Measurements from ENCODE around the gene ZNF599. TPM values are rescaled to one million over a fixed set of nuclear protein-coding genes. Genes with fewer than 3 reads are reported as not detected.

Gene ZNF599
- total and polyA plus RNA-seq, 2 of the 13 experiments (the other 11 are each of a cell fraction or from before 2014, with no cell fraction given): 5.8 to 7.3 TPM

- TF ChIP-seq CSRNP1 (CRISPR knock-in tag; IDR thresholded peaks at IDR 0.05) (peak; percentile 14; the same call in 1 of the 2 replicates), ZNF740 (CRISPR knock-in tag; IDR thresholded peaks at IDR 0.05) (no peak), ZNF331 (CRISPR knock-in tag; IDR thresholded peaks at IDR 0.05) (peak; percentile 52; the same call in 1 of the 2 replicates), ZNF629 (CRISPR knock-in tag; conservative IDR thresholded peaks at IDR 0.05) (0 out of 2 replicates have a peak, but pooled peaks have one; percentile 34), ZNF619 (CRISPR knock-in tag; IDR thresholded peaks at IDR 0.05) (no peak), SNAI1 (CRISPR knock-in tag; IDR thresholded peaks at IDR 0.05; ENCODE audit: borderline replicate concordance) (0 out of 2 replicates have a peak, but pooled peaks have one; percentile 18), KAT2B (IDR thresholded peaks at IDR 0.05; ENCODE audit: borderline replicate concordance, low read depth, low read length) (no peak), CBX5 (CRISPR knock-in tag; IDR thresholded peaks at IDR 0.05; ENCODE audit: borderline replicate concordance) (no peak), ZNF260 (CRISPR knock-in tag; IDR thresholded peaks at IDR 0.05; ENCODE audit: borderline replicate concordance, low read depth) (no peak), MYC (CRISPR knock-in tag; IDR thresholded peaks at IDR 0.05; ENCODE audit: borderline replicate concordance) (peak; percentile 77), MTERF4 (CRISPR knock-in tag; IDR thresholded peaks at IDR 0.05) (peak; percentile 73; the same call in 1 of the 2 replicates), HDAC1 (CRISPR knock-in tag; IDR thresholded peaks at IDR 0.05) (peak; percentile 70), ZNF775 (CRISPR knock-in tag; IDR thresholded peaks at IDR 0.05; ENCODE audit: borderline replicate concordance) (no peak), ZNF333 (CRISPR knock-in tag; IDR thresholded peaks at IDR 0.05; ENCODE audit: borderline replicate concordance) (no peak; the same call in 1 of the 2 replicates), TOE1 (CRISPR knock-in tag; IDR thresholded peaks at IDR 0.05) (no peak), FLYWCH1 (CRISPR knock-in tag; IDR thresholded peaks at IDR 0.05) (no peak), KAT8 (CRISPR knock-in tag; IDR thresholded peaks at IDR 0.05) (peak; percentile 91), CENPT (CRISPR knock-in tag; IDR thresholded peaks at IDR 0.05; ENCODE audit: low read depth) (no peak), SP5 (CRISPR knock-in tag; IDR thresholded peaks at IDR 0.05; ENCODE audit: borderline replicate concordance, low read depth) (peak; percentile 92)
- TF ChIP-seq, protein P1, sequence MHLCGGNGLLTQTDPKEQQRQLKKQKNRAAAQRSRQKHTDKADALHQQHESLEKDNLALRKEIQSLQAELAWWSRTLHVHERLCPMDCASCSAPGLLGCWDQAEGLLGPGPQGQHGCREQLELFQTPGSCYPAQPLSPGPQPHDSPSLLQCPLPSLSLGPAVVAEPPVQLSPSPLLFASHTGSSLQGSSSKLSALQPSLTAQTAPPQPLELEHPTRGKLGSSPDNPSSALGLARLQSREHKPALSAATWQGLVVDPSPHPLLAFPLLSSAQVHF (CRISPR knock-in tag; IDR thresholded peaks at IDR 0.05): no peak
- TF ChIP-seq, protein P2, sequence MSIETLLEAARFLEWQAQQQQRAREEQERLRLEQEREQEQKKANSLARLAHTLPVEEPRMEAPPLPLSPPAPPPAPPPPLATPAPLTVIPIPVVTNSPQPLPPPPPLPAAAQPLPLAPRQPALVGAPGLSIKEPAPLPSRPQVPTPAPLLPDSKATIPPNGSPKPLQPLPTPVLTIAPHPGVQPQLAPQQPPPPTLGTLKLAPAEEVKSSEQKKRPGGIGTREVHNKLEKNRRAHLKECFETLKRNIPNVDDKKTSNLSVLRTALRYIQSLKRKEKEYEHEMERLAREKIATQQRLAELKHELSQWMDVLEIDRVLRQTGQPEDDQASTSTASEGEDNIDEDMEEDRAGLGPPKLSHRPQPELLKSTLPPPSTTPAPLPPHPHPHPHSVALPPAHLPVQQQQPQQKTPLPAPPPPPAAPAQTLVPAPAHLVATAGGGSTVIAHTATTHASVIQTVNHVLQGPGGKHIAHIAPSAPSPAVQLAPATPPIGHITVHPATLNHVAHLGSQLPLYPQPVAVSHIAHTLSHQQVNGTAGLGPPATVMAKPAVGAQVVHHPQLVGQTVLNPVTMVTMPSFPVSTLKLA (IDR thresholded peaks at IDR 0.05): peak; percentile 50; the same call in 1 of the 2 replicates
- TF ChIP-seq, protein P3, sequence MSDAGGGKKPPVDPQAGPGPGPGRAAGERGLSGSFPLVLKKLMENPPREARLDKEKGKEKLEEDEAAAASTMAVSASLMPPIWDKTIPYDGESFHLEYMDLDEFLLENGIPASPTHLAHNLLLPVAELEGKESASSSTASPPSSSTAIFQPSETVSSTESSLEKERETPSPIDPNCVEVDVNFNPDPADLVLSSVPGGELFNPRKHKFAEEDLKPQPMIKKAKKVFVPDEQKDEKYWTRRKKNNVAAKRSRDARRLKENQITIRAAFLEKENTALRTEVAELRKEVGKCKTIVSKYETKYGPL (CRISPR knock-in tag; IDR thresholded peaks at IDR 0.05): 0 out of 2 replicates have a peak, but pooled peaks have one; percentile 25
Observed at GRCh38 chr19:34733746-34734536, 39.1 kb downstream of the ZNF599 start, which contains the start of gene ZNF181 (continued).

Data from HepG2 (cell line).